ENCODE data around the gene CD244.
"Not testable (repeated sequence)": the region's sequence is repeated elsewhere in the genome, so short reads cannot be mapped to it uniquely, and the experiment has no call there.

CD244 gene

DNA sequence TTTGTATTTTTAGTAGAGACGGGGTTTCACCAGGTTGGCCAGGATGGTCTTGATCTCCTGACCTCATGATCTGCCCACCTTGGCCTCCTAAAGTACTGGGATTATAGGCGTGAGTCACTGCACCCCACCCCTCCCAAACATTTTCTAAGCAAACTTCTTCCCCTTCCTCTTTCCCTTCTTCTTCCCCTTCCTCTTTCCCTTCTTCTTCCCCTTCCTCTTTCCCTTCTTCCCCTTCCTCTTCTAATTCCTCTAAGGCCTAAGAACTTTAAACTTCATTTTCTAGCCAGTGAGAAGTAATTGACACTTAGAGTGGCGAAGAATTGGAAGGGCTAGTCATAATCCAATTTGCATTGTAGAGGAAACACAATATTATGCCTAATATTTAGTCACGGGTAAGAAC, 12.9 kb upstream of the CD244 start:
- not testable (repeated sequence) for H3K36me3 ChIP-seq (ENCODE audit: control insufficient read depth, insufficient read depth, low read length); H3K4me3 ChIP-seq (ENCODE audit: low read length); H3K9ac ChIP-seq (ENCODE audit: low read length); H3K4me1 ChIP-seq (ENCODE audit: control insufficient read depth, insufficient read depth, low read length); H3K9me3 ChIP-seq (ENCODE audit: control insufficient read depth, low read length); H3K27me3 ChIP-seq (ENCODE audit: control insufficient read depth, insufficient read depth, low read length)

DNA sequence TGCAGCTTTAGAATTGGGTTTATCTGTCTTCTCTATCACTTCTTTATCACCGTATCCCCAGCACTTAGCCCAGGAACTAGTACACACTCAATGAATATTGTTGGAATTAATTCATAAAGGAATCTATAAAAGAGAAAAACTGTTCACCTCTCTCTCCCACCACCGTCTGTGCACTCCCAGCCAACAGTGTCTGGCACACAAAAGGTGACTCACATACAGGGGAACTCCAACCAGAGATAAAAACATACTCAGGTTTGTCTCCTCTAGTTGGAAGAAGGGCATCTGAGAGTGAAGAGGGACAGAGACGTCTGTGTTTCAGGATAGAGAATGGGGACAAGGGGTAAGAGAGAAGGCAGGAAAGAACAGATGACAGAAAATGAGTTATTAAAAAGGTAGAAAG, 12.2 kb upstream of the CD244 start:
- H3K9me3 ChIP-seq (ENCODE audit: control insufficient read depth, low read length), result no peaks in the 10 kb centered on the region
- peaks cover 5% of the 10 kb centered on the region for H3K4me1 ChIP-seq (ENCODE audit: control insufficient read depth, insufficient read depth, low read length)
- H3K4me3 ChIP-seq (ENCODE audit: low read length), result no peak overlapping the region
- H3K9ac ChIP-seq (ENCODE audit: low read length), result no peak overlapping the region
- H3K36me3 ChIP-seq (ENCODE audit: control insufficient read depth, insufficient read depth, low read length), result no peaks in the 10 kb centered on the region
- no peaks in the 10 kb centered on the region for H3K27me3 ChIP-seq (ENCODE audit: control insufficient read depth, insufficient read depth, low read length)

DNA sequence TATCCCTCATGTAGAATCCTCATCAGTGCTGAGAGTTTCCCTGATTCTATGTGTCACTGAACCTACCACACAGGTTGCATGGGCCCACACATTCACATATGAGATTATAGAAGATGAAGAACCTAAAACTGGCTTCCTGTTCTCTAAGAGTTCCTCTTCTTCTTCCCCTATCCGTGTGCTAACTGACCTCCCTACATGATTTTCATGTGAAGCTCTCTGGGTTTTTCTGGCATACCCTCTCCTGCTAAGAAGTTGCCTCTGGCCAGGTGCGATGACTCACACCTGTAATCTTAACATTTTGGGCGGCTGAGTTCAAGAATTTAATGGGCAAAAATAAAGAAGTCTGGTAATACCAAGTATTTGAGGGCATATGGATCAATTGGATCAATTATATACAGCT, 5.5 kb upstream of the CD244 start:
- H3K4me3 ChIP-seq (ENCODE audit: low read length), result no peak overlapping the region
- H3K9ac ChIP-seq (ENCODE audit: low read length), result no peak overlapping the region
- H3K4me1 ChIP-seq (ENCODE audit: control insufficient read depth, insufficient read depth, low read length), result peaks cover 7% of the 10 kb centered on the region
- H3K9me3 ChIP-seq (ENCODE audit: control insufficient read depth, low read length), result no peaks in the 10 kb centered on the region
- H3K36me3 ChIP-seq (ENCODE audit: control insufficient read depth, insufficient read depth, low read length), result no peaks in the 10 kb centered on the region
- H3K27me3 ChIP-seq (ENCODE audit: control insufficient read depth, insufficient read depth, low read length), result no peaks in the 10 kb centered on the region

DNA sequence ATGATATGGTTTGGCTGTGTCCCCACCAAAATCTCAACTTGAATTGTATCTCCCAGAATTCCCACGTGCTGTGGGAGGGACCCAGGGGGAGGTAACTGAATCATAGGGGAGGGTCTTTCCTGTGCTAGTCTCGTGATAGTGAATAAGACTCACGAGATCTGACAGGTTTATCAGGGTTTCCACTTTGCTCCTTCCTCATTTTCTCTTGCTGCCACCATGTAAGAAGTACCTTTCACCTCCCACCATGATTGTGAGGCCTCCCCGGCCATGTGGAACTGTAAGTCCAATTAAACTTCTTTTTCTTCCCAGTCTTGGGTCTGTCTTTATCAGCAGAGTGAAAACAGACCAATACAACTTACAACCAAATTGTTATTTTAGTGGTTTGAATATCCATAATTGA, 5.0 kb upstream of the CD244 start:
- not testable (repeated sequence) for H3K27me3 ChIP-seq (ENCODE audit: control insufficient read depth, insufficient read depth, low read length); H3K4me3 ChIP-seq (ENCODE audit: low read length); H3K9me3 ChIP-seq (ENCODE audit: control insufficient read depth, low read length); H3K9ac ChIP-seq (ENCODE audit: low read length); H3K36me3 ChIP-seq (ENCODE audit: control insufficient read depth, insufficient read depth, low read length); H3K4me1 ChIP-seq (ENCODE audit: control insufficient read depth, insufficient read depth, low read length)

DNA sequence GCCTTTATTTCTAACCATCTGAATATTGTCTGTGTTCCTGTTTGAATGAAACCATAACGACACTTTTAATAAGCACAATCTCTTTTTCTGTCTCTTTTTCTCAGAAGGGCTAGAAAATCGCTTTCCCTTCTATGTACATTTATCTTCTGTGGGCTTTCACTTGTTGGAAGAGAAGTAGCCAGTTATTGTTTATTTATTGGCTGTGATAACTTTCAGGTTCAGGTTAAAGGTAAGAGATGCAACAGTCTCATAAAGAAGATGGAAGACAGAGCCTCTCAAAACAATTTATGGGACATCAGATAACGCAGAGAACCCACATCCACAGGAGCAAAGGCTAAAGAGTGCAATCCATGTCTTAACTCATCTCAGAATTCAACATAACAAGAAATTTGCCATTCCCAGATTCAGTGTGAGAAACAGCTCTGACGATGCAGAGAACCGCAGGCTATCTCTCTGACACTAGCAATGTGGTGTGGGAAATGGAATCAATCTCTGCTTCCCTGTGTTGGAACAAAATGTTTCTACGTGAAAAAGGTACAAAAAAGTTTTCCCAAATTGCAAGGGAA, 4.1 kb upstream of the CD244 start:
- H3K9ac ChIP-seq (ENCODE audit: low read length), result no peak overlapping the region
- no peaks in the 10 kb centered on the region for H3K9me3 ChIP-seq (ENCODE audit: control insufficient read depth, low read length)
- H3K4me1 ChIP-seq (ENCODE audit: control insufficient read depth, insufficient read depth, low read length), result peaks cover 7% of the 10 kb centered on the region
- H3K4me3 ChIP-seq (ENCODE audit: low read length), result no peak overlapping the region
- no peaks in the 10 kb centered on the region for H3K36me3 ChIP-seq (ENCODE audit: control insufficient read depth, insufficient read depth, low read length)
- no peaks in the 10 kb centered on the region for H3K27me3 ChIP-seq (ENCODE audit: control insufficient read depth, insufficient read depth, low read length)

DNA sequence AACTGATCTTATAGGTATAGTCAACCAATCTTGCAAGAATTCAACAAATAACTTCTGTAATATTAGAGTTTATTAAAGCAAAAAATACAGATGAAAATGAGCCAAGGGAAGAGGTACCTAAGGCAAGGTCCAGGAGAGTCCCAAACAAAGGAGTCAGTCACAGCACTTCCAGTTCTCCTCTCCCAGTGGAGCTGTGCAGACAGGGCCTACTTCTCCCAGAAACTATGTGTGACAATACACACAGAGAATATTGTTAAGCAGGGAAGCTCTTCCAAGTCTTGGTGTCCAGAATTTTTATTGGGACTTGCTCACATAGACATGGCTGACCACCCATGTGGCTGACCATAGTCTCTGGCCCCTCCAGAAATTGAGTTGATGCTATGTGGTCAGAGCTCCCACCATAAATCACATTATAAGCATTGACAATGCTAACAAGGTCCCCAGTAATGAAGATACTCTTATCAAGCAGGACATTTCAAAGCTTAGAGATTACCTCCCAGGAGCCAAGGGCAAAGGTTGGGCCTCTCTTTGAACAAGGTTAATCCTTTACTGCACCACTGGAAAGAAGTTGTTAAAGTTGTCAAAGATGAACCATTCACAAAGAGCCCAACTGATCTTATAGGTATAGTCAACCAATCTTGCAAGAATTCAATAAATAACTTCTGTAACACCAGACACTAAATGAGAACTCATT, 3.5 kb upstream of the CD244 start:
- Histone ChIP-seq H3K4me1 (ENCODE audit: control insufficient read depth, insufficient read depth, low read length) (peaks cover 7% of the 10 kb centered on the region), H3K27me3 (ENCODE audit: control insufficient read depth, insufficient read depth, low read length) (no peaks in the 10 kb centered on the region), H3K9ac (ENCODE audit: low read length) (no peak overlapping the region), H3K36me3 (ENCODE audit: control insufficient read depth, insufficient read depth, low read length) (no peaks in the 10 kb centered on the region), H3K9me3 (ENCODE audit: control insufficient read depth, low read length) (no peaks in the 10 kb centered on the region), H3K4me3 (ENCODE audit: low read length) (no peak overlapping the region)

DNA sequence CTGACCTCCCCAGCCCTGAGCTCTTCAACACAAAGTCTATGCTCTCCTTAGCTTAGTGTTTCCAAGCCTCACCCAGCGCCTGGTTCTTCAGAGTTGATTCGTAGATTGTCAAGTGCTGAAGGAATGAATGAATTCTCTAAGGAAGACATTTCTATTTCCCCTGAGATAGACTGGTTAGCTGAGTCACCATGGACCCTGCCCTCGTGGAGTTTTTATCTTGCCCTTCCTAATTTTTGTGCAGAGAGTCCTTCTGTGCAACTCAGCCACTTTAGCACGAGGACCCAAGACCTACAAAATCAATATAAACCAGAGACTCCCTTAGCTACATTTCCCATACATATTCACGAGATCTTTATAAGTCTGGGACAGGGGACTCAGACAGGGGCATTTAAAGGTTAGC, 2.6 kb upstream of the CD244 start:
- H3K9ac ChIP-seq (ENCODE audit: low read length), result no peak overlapping the region
- no peaks in the 10 kb centered on the region for H3K27me3 ChIP-seq (ENCODE audit: control insufficient read depth, insufficient read depth, low read length)
- H3K36me3 ChIP-seq (ENCODE audit: control insufficient read depth, insufficient read depth, low read length), result no peaks in the 10 kb centered on the region
- no peak overlapping the region for H3K4me3 ChIP-seq (ENCODE audit: low read length)
- H3K4me1 ChIP-seq (ENCODE audit: control insufficient read depth, insufficient read depth, low read length), result peaks cover 7% of the 10 kb centered on the region
- H3K9me3 ChIP-seq (ENCODE audit: control insufficient read depth, low read length), result no peaks in the 10 kb centered on the region

DNA sequence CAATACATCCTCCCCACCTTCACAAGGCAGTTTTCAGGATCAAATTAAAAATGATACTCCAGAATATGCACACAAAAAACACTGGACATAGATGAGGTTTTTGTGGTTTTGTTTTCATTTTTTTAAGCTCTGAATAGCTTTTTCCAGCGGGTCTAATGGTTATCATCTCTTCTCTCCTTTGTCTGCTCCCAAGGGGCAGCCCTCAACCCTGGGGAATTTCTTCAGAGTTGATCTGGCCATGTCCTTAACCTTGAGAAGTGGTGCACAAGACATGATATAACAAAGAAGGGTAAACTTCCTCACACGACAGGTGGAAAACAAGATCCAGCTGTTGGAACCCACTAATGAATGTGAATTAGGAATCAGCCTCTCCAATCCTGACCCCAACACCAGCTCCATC, 1.5 kb upstream of the CD244 start:
- no peak overlapping the region for H3K9ac ChIP-seq (ENCODE audit: low read length)
- H3K36me3 ChIP-seq (ENCODE audit: control insufficient read depth, insufficient read depth, low read length), result no peaks in the 10 kb centered on the region
- no peaks in the 10 kb centered on the region for H3K9me3 ChIP-seq (ENCODE audit: control insufficient read depth, low read length)
- H3K27me3 ChIP-seq (ENCODE audit: control insufficient read depth, insufficient read depth, low read length), result no peaks in the 10 kb centered on the region
- H3K4me3 ChIP-seq (ENCODE audit: low read length), result no peak overlapping the region
- peaks cover 7% of the 10 kb centered on the region for H3K4me1 ChIP-seq (ENCODE audit: control insufficient read depth, insufficient read depth, low read length)

DNA sequence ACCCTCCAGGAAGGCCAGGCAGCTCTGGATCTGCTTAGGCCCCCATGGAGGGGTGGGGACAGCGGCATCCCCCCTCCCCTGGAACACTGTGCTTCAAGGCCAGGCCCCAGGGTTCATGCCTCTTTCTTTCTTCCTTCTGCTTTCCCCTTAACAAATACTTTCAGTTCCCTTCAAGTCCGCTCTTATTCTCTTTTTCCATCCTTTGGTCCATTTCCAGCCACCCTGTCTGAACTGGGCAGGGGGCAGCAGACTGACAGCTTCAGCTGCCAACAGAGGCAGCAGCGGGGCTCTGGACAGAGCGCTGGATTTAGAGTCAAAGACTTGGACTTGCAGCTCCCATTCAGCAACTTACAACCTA, 1.1 kb upstream of the CD244 start:
- Histone ChIP-seq H3K4me1 (ENCODE audit: control insufficient read depth, insufficient read depth, low read length) (peaks cover 7% of the 10 kb centered on the region), H3K9ac (ENCODE audit: low read length) (no peak overlapping the region), H3K27me3 (ENCODE audit: control insufficient read depth, insufficient read depth, low read length) (no peaks in the 10 kb centered on the region), H3K9me3 (ENCODE audit: control insufficient read depth, low read length) (no peaks in the 10 kb centered on the region), H3K36me3 (ENCODE audit: control insufficient read depth, insufficient read depth, low read length) (no peaks in the 10 kb centered on the region), H3K4me3 (ENCODE audit: low read length) (no peak overlapping the region)

DNA sequence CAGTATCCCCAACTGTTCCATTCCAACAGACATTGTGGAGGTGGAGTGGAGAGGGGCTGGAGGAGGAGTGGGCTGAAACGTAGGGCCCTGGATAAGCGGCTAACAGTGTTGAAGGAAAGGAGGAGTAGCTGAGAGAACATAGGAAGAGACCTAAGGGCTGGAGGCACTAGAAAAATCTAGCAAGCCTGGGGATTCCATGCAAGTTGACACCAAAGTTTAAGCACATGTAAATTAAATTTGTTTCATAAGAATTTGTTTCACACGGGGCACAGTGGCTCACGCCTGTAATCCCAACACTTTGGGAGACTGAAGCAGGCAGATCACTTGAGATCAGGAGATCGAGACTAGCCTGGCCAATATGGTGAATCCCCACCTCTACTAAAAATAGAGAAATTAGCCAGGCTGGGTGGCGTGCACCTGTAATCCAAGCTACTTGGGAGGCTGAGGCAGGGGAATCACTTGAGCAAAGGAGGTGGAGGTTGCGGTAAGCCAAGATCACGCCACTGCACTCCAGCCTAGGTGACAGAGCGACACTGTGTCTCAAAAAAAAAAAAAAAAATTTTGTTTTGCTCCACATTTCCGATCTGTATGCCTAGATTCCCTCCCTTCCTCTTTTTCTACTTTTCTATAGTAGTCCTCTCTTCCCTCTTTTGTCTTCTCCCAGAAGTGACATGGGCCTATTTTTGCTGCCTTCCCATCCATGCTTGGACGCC, 530 bp upstream of the CD244 start:
- H3K36me3 ChIP-seq (ENCODE audit: control insufficient read depth, insufficient read depth, low read length), result no peaks in the 10 kb centered on the region
- H3K27me3 ChIP-seq (ENCODE audit: control insufficient read depth, insufficient read depth, low read length), result no peaks in the 10 kb centered on the region
- H3K4me1 ChIP-seq (ENCODE audit: control insufficient read depth, insufficient read depth, low read length), result peaks cover 12% of the 10 kb centered on the region
- no peaks in the 10 kb centered on the region for H3K9me3 ChIP-seq (ENCODE audit: control insufficient read depth, low read length)
- no peak overlapping the region for H3K9ac ChIP-seq (ENCODE audit: low read length)
- H3K4me3 ChIP-seq (ENCODE audit: low read length), result no peak overlapping the region

DNA sequence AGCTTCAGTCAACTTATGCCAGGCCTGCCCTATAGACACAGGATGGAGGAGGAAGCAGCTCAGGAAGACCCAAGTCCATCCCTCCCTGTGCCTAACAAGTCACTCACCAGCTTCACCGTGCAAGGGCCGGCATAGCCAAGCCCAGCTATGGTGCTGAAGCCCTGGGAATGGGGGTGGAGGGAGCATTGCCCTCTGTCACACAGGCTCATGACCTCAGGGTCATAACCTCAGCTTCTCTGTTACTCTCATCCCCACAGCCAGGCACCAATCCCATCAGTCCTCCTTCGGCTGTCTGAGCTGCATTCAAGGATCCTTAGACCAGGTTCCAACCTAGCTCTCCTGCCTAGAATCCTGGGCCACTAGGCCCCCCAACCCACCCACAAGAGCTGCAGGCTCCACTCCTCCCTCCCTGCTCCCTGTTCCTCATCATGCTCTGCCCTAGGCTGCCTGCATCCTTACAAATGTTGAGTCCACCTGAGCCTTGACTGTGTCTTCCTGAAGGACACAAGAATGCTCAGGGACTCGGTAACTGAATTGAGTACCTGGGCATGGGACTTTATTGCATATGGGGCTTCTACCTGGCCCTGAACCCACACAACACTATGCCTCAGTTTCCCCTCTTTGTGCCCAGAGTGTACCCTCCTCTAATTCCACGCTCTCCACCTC, 1.7 kb downstream of the CD244 start:
- no peak overlapping the region for H3K4me3 ChIP-seq (ENCODE audit: low read length)
- peaks cover 8% of the 10 kb centered on the region for H3K4me1 ChIP-seq (ENCODE audit: control insufficient read depth, insufficient read depth, low read length)
- H3K36me3 ChIP-seq (ENCODE audit: control insufficient read depth, insufficient read depth, low read length), result no peaks in the 10 kb centered on the region
- H3K27me3 ChIP-seq (ENCODE audit: control insufficient read depth, insufficient read depth, low read length), result no peaks in the 10 kb centered on the region
- H3K9me3 ChIP-seq (ENCODE audit: control insufficient read depth, low read length), result no peaks in the 10 kb centered on the region
- H3K9ac ChIP-seq (ENCODE audit: low read length), result no peak overlapping the region

DNA sequence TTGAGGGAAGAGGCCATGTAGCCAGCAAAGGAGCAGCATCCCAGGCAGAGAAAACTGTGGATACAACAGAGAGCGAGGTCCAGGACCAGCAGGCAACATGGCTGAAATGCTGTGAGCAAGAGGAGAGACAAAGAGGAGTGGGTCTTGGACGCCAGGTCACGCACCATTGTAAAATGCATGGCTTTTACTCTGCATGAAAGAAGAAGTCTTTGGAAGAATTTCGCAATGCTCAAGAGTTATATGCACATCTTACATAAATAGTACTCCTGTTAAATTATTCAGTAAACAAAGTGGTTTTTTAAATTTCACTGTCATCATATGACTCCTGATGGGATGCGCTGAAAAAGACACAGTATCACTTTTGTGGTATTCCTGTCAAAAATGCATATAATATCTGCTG, 3.5 kb downstream of the CD244 start:
- Histone ChIP-seq H3K36me3 (ENCODE audit: control insufficient read depth, insufficient read depth, low read length) (no peaks in the 10 kb centered on the region), H3K4me1 (ENCODE audit: control insufficient read depth, insufficient read depth, low read length) (peaks cover 6% of the 10 kb centered on the region), H3K27me3 (ENCODE audit: control insufficient read depth, insufficient read depth, low read length) (no peaks in the 10 kb centered on the region), H3K9ac (ENCODE audit: low read length) (no peak overlapping the region), H3K4me3 (ENCODE audit: low read length) (no peak overlapping the region), H3K9me3 (ENCODE audit: control insufficient read depth, low read length) (no peaks in the 10 kb centered on the region)

Data from mucosa of stomach (tissue), 1 donor.